GM13977 (cell line): ENCODE measurements around the gene TNRC6B.
A peak's percentile ranks its signal among the peaks of the same experiment; 100 is the strongest.

ENCODE experiments used
- DNase-seq: peaks from one replicate; pipeline ENCODE4 v3.0.0; 2012; ENCODE audit warnings: low spot score
- in situ Hi-C: fragments of 300-500 bp; cut with MboI; formaldehyde crosslinking; loops from one replicate; pipeline ENCODE4 v1.12.0; 2022; ENCODE audit warnings: low sequenced_read_pairs, low pct_unique_long_range_greater_than_20kb, mixed read lengths, inconsistent platforms; ENCODE audit not compliant: unreplicated experiment
- TF ChIP-seq, protein P1 (sequence below): IDR thresholded peaks from 2 replicates; pipeline ENCODE4 v1.5.1; 2012; ENCODE audit warnings: mild to moderate bottlenecking, control low read depth; ENCODE audit not compliant: insufficient read depth; ENCODE audit errors: extremely low read depth, missing control alignments

The TNRC6B gene

GRCh38 chr22:40348025-40348658 lies 170.4 kb downstream of the TNRC6B start:
- in situ Hi-C loops: no loop called here
- peak; percentile 76 for DNase-seq
- TF ChIP-seq, protein P1, sequence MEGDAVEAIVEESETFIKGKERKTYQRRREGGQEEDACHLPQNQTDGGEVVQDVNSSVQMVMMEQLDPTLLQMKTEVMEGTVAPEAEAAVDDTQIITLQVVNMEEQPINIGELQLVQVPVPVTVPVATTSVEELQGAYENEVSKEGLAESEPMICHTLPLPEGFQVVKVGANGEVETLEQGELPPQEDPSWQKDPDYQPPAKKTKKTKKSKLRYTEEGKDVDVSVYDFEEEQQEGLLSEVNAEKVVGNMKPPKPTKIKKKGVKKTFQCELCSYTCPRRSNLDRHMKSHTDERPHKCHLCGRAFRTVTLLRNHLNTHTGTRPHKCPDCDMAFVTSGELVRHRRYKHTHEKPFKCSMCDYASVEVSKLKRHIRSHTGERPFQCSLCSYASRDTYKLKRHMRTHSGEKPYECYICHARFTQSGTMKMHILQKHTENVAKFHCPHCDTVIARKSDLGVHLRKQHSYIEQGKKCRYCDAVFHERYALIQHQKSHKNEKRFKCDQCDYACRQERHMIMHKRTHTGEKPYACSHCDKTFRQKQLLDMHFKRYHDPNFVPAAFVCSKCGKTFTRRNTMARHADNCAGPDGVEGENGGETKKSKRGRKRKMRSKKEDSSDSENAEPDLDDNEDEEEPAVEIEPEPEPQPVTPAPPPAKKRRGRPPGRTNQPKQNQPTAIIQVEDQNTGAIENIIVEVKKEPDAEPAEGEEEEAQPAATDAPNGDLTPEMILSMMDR: peak; percentile 84

DNA sequence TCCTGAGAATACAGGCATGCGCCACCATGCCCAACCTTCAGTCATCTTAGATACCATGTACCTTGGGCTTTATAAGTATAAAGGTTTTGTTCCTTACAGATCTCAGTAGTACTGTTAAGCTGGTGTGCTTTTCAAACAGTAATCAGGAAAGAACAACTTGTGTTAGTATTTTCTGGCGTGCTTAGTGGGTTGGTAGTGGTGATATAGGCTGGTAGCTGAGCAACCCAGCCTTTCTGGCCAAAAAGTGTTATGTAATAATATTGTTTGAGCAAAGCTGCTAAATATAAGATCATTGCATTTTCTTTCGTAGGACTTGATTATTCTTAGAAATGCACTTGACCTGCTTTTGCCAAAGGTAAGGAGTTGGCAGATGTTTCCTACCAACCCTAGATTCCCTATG lies 175.0 kb downstream of the TNRC6B start:
- in situ Hi-C loops: loop anchor here (10.0 kb wide), 1 partner anchor 818 kb away; the partner anchor contains the start of gene RPS19BP1
- TF ChIP-seq, protein P1: no peak
- DNase-seq: no peak

DNA sequence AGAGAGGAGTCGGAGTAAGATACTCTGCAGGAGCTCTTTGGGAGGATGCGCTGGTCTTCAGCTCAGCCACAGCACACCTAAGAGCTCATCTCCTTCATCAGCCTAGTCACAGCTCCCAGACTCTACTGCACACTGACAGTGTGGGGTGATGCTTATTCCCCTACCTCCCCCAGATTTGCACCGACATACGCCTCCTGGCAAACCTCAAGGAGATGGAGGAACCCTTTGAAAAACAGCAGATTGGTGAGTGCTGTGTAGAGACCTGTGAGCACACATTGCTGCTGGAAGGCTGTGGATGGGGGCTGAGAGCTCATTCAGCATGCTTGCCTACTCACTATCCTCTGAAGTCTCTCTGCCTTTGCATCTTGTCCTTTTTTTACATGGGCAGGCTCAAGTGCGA lies 183.4 kb downstream of the TNRC6B start:
- TF ChIP-seq, protein P1: no peak
- in situ Hi-C loops: no loop called here

DNA sequence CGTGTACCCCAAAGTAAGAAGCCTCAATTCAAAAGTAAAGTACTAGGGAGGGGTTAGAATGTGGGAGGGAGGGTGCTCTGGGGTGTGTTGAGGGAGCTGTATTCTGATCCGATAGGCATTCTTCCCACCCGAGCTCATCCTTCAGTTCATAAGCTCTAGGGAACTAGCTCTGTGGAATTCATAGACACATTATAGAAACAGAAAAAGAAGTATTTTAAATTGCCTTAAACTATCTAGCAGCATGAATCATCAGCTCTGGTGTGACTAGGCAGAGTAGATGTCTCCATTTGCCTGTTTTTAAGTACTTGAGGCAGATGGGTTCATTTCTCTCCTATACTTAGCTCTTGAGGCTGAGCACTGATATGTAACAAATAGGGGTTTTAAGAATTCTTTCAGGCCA lies 185.3 kb downstream of the TNRC6B start:
- DNase-seq: no peak
- in situ Hi-C loops: no loop called here
- TF ChIP-seq, protein P1: no peak

More for the DNA sequence above, 183.4 kb downstream of the TNRC6B start:
- no peak for DNase-seq

GRCh38 chr22:40364431-40364830 lies 186.7 kb downstream of the TNRC6B start:
- in situ Hi-C loops: no loop called here
- DNase-seq: no peak
- TF ChIP-seq, protein P1: no peak

DNA sequence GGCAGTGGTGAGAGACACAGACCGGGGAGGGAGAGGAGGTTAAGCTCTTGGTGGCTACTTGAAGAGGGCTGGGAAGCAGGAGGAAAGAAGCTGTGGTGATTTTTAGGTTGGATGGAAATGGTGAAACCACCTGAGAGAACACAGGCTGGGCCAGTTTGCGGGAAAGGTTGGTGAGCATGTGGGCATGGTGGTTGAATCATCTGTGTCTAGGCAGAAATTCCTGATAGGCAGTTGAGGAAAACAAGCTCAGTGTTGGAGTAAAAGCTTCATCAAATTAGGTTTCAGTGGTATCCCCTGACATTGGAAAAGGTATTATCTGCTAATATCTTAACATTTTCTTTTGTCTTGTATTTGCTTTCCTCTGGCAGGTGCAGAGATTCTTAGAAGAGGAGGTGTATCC lies 188.3 kb downstream of the TNRC6B start:
- in situ Hi-C loops: no loop called here
- TF ChIP-seq, protein P1: no peak
- DNase-seq: no peak
